HepG2 (cell line): Measurements from ENCODE around the gene AQP5. TPM values are rescaled to one million over a fixed set of nuclear protein-coding genes. Genes with fewer than 3 reads are reported as not detected.

ENCODE experiments used
- CENPT ChIP-seq: sonication (generic); formaldehyde crosslinking; IDR thresholded peaks from 2 replicates; pipeline ENCODE4 v1.8.0; 2022; ENCODE audit warnings: low read depth, mild to moderate bottlenecking, moderate library complexity, missing genetic modification reagents
- FOSL2 ChIP-seq: sonication (generic); formaldehyde crosslinking; IDR thresholded peaks from 2 replicates; pipeline ENCODE4 v1.4.0; 2020; ENCODE audit warnings: missing genetic modification reagents
- GATA4 ChIP-seq: sonication (generic); IDR thresholded peaks from 2 replicates; pipeline ENCODE4 v1.6.1; 2016; ENCODE audit warnings: antibody characterized with exemption, low read depth, borderline replicate concordance
- KDM6A ChIP-seq: IDR thresholded peaks from 2 replicates; pipeline ENCODE4 v1.6.1; 2016; ENCODE audit warnings: low read depth
- NKX3-1 ChIP-seq: sonication (generic); formaldehyde crosslinking; IDR thresholded peaks from 2 replicates; pipeline ENCODE4 v1.5.0; 2020; ENCODE audit warnings: missing genetic modification reagents
- PAF1 ChIP-seq: IDR thresholded peaks from 2 replicates; pipeline ENCODE4 v1.6.1; 2016; ENCODE audit warnings: missing genetic modification reagents, missing compliant biosample characterization
- POLR2G ChIP-seq: fragments of 200-400 bp; formaldehyde crosslinking; IDR thresholded peaks from 2 replicates; pipeline ENCODE4 v1.6.1; 2018; ENCODE audit warnings: mild to moderate bottlenecking, low read depth, low read length, moderate library complexity
- RFXAP ChIP-seq: sonication (generic); formaldehyde crosslinking; IDR thresholded peaks from 2 replicates; pipeline ENCODE4 v1.4.0; 2020; ENCODE audit warnings: missing genetic modification reagents, borderline replicate concordance
- RXRA ChIP-seq: sonication (generic); formaldehyde crosslinking; IDR thresholded peaks from 2 replicates; pipeline ENCODE4 v1.5.1; 2020; ENCODE audit warnings: missing genetic modification reagents
- YEATS4 ChIP-seq: sonication (generic); formaldehyde crosslinking; IDR thresholded peaks from 2 replicates; pipeline ENCODE4 v1.4.0; 2020; ENCODE audit warnings: missing genetic modification reagents, borderline replicate concordance
- ZFP62 ChIP-seq: sonication (generic); formaldehyde crosslinking; IDR thresholded peaks from 2 replicates; pipeline ENCODE4 v1.4.0; 2020; ENCODE audit warnings: missing genetic modification reagents
- ZIK1 ChIP-seq: sonication (generic); formaldehyde crosslinking; IDR thresholded peaks from 2 replicates; pipeline ENCODE4 v1.5.0; 2020; ENCODE audit warnings: mild to moderate bottlenecking, low read depth, missing genetic modification reagents, borderline replicate concordance
- ZNF124 ChIP-seq: sonication (generic); formaldehyde crosslinking; IDR thresholded peaks from 2 replicates; pipeline ENCODE4 v1.4.0; 2020; ENCODE audit warnings: missing genetic modification reagents
- ZNF569 ChIP-seq: sonication (generic); formaldehyde crosslinking; IDR thresholded peaks from 2 replicates; pipeline ENCODE4 v1.5.0; 2020; ENCODE audit warnings: mild to moderate bottlenecking, missing genetic modification reagents, moderate library complexity, borderline replicate concordance
- ZNF747 ChIP-seq: sonication (generic); formaldehyde crosslinking; IDR thresholded peaks from 2 replicates; pipeline ENCODE4 v1.8.1; 2023; ENCODE audit warnings: missing genetic modification reagents, mild to moderate bottlenecking, borderline replicate concordance
- ZSCAN9 ChIP-seq: IDR thresholded peaks from 2 replicates; pipeline ENCODE4 v1.6.1; 2016; ENCODE audit warnings: borderline replicate concordance
- polyA plus RNA-seq, 8 experiments: library from polyadenylated mRNA; depleted of rRNA in 3 of 8; stranded (reverse) in 7 of 8; unstranded in 1 of 8; fragments of >200 nt; fragmentation: Illumina TruSeq in 4 of 8; extraction: Trizol in 4 of 8; gene quantifications; 2 replicates each; pipeline versions ENCODE4 v1.2.1 to v1.2.3, GENCODE V29; 2011 to 2016; ENCODE audit warnings: low read depth in 4 of 8, missing spikeins in 1 of 8, mixed read lengths in 1 of 8; ENCODE audit not compliant: insufficient read depth in 1 of 8
- total RNA-seq, 5 experiments: library from RNA; depleted of rRNA; stranded (reverse); fragments of >200 nt; fragmentation: Illumina TruSeq; extraction: Trizol; gene quantifications; 2 replicates each; pipeline ENCODE4 v1.2.3, GENCODE V29; 2016; ENCODE audit warnings: low read depth in 1 of 5
- TF ChIP-seq, protein P1 (sequence below): sonication (generic); formaldehyde crosslinking; IDR thresholded peaks from 2 replicates; pipeline ENCODE4 v1.9.0; 2021; ENCODE audit warnings: missing genetic modification reagents, borderline replicate concordance
- TF ChIP-seq, protein P2 (sequence below), 2 experiments: sonication (generic) in 1 of 2; formaldehyde crosslinking in 1 of 2; IDR thresholded peaks; 2 replicates each; pipeline versions ENCODE4 v1.5.1 to v1.6.1; 2011 to 2020; ENCODE audit warnings: borderline replicate concordance in 1 of 2, low read depth in 1 of 2, low read length in 1 of 2, mild to moderate bottlenecking in 1 of 2, missing genetic modification reagents in 1 of 2, moderate library complexity in 1 of 2
- TF ChIP-seq, protein P3 (sequence below): sonication (generic); formaldehyde crosslinking; IDR thresholded peaks from 2 replicates; pipeline ENCODE4 v1.4.0; 2020; ENCODE audit warnings: mild to moderate bottlenecking, missing genetic modification reagents, borderline replicate concordance
- TF ChIP-seq, protein P4 (sequence below): sonication (generic); formaldehyde crosslinking; IDR thresholded peaks from 2 replicates; pipeline ENCODE4 v1.5.0; 2020; ENCODE audit warnings: mild to moderate bottlenecking, missing genetic modification reagents, borderline replicate concordance

Gene AQP5
- total and polyA plus RNA-seq, 2 of the 13 experiments (the other 11 are each of a cell fraction or from before 2014, with no cell fraction given) = not detected

DNA sequence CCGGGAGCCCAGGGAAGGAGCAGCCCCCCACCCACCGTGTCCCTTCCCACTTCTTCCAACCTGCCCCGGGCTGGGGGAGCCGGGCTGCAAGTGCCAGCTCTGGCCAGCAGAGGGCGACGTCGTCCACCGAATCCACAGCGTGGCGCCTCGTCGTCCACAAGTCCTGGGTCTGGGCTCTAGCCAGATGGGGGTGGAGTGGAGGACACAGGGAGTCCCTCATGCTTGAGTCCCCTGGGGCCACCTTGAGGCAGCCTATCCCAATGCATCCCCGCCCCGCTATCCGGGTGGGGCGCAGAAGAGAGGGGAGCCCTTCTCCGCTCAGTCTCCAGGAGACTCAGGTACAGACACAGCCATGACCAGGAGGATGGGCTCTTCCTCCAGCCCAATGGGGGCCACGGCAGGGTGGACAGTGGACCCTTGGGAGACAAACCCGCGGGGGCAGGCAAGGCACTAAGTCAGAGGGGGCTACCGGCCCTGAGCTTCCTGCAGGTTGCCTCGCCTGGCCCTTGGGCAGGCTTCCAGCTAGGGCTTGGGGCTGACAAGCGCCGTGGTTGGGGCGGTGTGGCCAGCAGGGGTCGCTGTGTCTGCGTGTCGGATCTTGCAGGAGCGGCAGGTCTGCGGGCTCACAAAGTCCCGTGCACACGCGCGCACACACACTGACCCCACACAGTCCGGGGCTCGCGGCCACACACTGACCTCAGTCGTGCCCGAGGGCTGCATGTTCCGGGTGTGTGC is 5.5 kb downstream of the AQP5 start (continued):
- TF ChIP-seq, protein P1, sequence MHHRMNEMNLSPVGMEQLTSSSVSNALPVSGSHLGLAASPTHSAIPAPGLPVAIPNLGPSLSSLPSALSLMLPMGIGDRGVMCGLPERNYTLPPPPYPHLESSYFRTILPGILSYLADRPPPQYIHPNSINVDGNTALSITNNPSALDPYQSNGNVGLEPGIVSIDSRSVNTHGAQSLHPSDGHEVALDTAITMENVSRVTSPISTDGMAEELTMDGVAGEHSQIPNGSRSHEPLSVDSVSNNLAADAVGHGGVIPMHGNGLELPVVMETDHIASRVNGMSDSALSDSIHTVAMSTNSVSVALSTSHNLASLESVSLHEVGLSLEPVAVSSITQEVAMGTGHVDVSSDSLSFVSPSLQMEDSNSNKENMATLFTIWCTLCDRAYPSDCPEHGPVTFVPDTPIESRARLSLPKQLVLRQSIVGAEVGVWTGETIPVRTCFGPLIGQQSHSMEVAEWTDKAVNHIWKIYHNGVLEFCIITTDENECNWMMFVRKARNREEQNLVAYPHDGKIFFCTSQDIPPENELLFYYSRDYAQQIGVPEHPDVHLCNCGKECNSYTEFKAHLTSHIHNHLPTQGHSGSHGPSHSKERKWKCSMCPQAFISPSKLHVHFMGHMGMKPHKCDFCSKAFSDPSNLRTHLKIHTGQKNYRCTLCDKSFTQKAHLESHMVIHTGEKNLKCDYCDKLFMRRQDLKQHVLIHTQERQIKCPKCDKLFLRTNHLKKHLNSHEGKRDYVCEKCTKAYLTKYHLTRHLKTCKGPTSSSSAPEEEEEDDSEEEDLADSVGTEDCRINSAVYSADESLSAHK (CRISPR knock-in tag) = no peak
- TF ChIP-seq GATA4 (no peak), ZNF747 (peak; percentile 74; the same call in 1 of the 2 replicates), NKX3-1 (no peak), POLR2G (no peak), RFXAP (CRISPR knock-in tag) (no peak), ZIK1 (no peak), KDM6A (CRISPR knock-in tag) (no peak), YEATS4 (0 out of 2 replicates have a peak, but pooled peaks have one; percentile 48), ZSCAN9 (0 out of 2 replicates have a peak, but pooled peaks have one; percentile 41), CENPT (no peak), ZFP62 (CRISPR knock-in tag) (0 out of 2 replicates have a peak, but pooled peaks have one; percentile 57), ZNF569 (CRISPR knock-in tag) (no peak), FOSL2 (CRISPR knock-in tag) (0 out of 2 replicates have a peak, but pooled peaks have one; percentile 19), RXRA (CRISPR knock-in tag) (peak; percentile 65; the same call in 1 of the 2 replicates), ZNF124 (CRISPR knock-in tag) (no peak), PAF1 (no peak)
- TF ChIP-seq, protein P2, sequence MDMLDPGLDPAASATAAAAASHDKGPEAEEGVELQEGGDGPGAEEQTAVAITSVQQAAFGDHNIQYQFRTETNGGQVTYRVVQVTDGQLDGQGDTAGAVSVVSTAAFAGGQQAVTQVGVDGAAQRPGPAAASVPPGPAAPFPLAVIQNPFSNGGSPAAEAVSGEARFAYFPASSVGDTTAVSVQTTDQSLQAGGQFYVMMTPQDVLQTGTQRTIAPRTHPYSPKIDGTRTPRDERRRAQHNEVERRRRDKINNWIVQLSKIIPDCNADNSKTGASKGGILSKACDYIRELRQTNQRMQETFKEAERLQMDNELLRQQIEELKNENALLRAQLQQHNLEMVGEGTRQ (IDR thresholded peaks at IDR 0.05; ENCODE audit: low read depth, low read length) = no peak
- TF ChIP-seq, protein P2 (CRISPR knock-in tag; IDR thresholded peaks at IDR 0.05; ENCODE audit: borderline replicate concordance) = no peak
- TF ChIP-seq, protein P3, sequence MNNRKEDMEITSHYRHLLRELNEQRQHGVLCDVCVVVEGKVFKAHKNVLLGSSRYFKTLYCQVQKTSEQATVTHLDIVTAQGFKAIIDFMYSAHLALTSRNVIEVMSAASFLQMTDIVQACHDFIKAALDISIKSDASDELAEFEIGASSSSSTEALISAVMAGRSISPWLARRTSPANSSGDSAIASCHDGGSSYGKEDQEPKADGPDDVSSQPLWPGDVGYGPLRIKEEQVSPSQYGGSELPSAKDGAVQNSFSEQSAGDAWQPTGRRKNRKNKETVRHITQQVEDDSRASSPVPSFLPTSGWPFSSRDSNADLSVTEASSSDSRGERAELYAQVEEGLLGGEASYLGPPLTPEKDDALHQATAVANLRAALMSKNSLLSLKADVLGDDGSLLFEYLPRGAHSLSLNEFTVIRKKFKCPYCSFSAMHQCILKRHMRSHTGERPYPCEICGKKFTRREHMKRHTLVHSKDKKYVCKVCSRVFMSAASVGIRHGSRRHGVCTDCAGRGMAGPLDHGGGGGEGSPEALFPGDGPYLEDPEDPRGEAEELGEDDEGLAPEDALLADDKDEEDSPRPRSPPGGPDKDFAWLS = 0 out of 2 replicates have a peak, but pooled peaks have one; percentile 57
- TF ChIP-seq, protein P4, sequence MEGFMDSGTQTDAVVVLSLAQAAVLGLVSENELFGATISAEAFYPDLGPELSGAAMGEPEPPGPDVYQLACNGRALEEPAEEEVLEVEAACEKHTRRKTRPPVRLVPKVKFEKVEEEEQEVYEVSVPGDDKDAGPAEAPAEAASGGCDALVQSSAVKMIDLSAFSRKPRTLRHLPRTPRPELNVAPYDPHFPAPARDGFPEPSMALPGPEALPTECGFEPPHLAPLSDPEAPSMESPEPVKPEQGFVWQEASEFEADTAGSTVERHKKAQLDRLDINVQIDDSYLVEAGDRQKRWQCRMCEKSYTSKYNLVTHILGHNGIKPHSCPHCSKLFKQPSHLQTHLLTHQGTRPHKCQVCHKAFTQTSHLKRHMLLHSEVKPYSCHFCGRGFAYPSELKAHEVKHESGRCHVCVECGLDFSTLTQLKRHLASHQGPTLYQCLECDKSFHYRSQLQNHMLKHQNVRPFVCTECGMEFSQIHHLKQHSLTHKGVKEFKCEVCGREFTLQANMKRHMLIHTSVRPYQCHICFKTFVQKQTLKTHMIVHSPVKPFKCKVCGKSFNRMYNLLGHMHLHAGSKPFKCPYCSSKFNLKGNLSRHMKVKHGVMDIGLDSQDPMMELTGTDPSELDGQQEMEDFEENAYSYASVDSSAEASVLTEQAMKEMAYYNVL (CRISPR knock-in tag) = peak; percentile 37; the same call in 1 of the 2 replicates
